Loucy (cell line): ENCODE measurements around the gene ALG12.
A peak's percentile ranks its signal among the peaks of the same experiment; 100 is the strongest.

ENCODE experiments used
- H2AFZ ChIP-seq: fragments of 200-600 bp; sonication (generic); 2 replicates; pipeline ENCODE4 v1.6.0; 2016; ENCODE audit warnings: antibody characterized with exemption, mild to moderate bottlenecking, low read length, moderate library complexity
- H3F3A ChIP-seq: fragments of 200-600 bp; 2 replicates; pipeline ENCODE4 v1.6.0; 2016; ENCODE audit warnings: antibody characterized with exemption, low read depth, mild to moderate bottlenecking
- H3K27me3 ChIP-seq: fragments of 200-600 bp; sonication (generic); 2 replicates; pipeline ENCODE4 v1.6.1; 2014; ENCODE audit warnings: low read length, mild to moderate bottlenecking; ENCODE audit not compliant: insufficient read depth, poor library complexity, severe bottlenecking
- H3K36me3 ChIP-seq: fragments of 200-600 bp; sonication (generic); 2 replicates; pipeline ENCODE4 v1.6.1; 2016; ENCODE audit warnings: low read length; ENCODE audit not compliant: insufficient read depth
- H3K4me1 ChIP-seq: fragments of 200-600 bp; sonication (generic); 2 replicates; pipeline ENCODE4 v1.5.1; 2014; ENCODE audit warnings: low read length, mild to moderate bottlenecking; ENCODE audit not compliant: insufficient read depth, poor library complexity, severe bottlenecking
- H3K4me2 ChIP-seq: fragments of 200-600 bp; sonication (generic); 2 replicates; pipeline ENCODE4 v1.6.0; 2014; ENCODE audit warnings: antibody characterized with exemption, low read length, low read depth, mild to moderate bottlenecking; ENCODE audit not compliant: poor library complexity, severe bottlenecking
- H3K4me3 ChIP-seq: fragments of 200-600 bp; sonication (generic); 2 replicates; pipeline ENCODE4 v1.5.1; 2014; ENCODE audit warnings: low read length, mild to moderate bottlenecking, mixed read lengths; ENCODE audit not compliant: poor library complexity, severe bottlenecking
- H3K79me2 ChIP-seq: fragments of 200-600 bp; sonication (generic); 2 replicates; pipeline ENCODE4 v1.6.1; 2014; ENCODE audit warnings: low read length; ENCODE audit not compliant: insufficient read depth
- H3K9ac ChIP-seq: fragments of 200-600 bp; sonication (generic); 2 replicates; pipeline ENCODE4 v1.6.0; 2014; ENCODE audit warnings: mild to moderate bottlenecking, low read depth, low read length, moderate library complexity; ENCODE audit not compliant: poor library complexity, severe bottlenecking
- H3K9me2 ChIP-seq: fragments of 200-600 bp; sonication (generic); replicated peaks from 2 replicates; pipeline ENCODE4 v1.6.1; 2016; ENCODE audit warnings: low read depth, low read length, mixed read lengths
- H3K9me3 ChIP-seq: fragments of 200-600 bp; sonication (generic); 2 replicates; pipeline ENCODE4 v1.6.1; 2014; ENCODE audit warnings: mild to moderate bottlenecking, antibody characterized with exemption, low read length, low read depth; ENCODE audit not compliant: insufficient read depth
- H4K20me1 ChIP-seq: fragments of 200-600 bp; sonication (generic); 2 replicates; pipeline ENCODE4 v1.6.0; 2014; ENCODE audit warnings: antibody characterized with exemption, low read length, mild to moderate bottlenecking; ENCODE audit not compliant: insufficient read depth, poor library complexity, severe bottlenecking
- EZH2phosphoT487 ChIP-seq: fragments of 200-600 bp; IDR thresholded peaks from 2 replicates; pipeline ENCODE4 v1.6.1; 2018; ENCODE audit warnings: antibody characterized with exemption, mild to moderate bottlenecking, moderate library complexity, borderline replicate concordance
- TF ChIP-seq, protein P1 (sequence below): fragments of 200-600 bp; sonication (generic); conservative IDR thresholded peaks from 2 replicates; pipeline ENCODE4 v1.5.1; 2014; ENCODE audit warnings: mild to moderate bottlenecking, antibody characterized with exemption, low read length

Gene ALG12

DNA sequence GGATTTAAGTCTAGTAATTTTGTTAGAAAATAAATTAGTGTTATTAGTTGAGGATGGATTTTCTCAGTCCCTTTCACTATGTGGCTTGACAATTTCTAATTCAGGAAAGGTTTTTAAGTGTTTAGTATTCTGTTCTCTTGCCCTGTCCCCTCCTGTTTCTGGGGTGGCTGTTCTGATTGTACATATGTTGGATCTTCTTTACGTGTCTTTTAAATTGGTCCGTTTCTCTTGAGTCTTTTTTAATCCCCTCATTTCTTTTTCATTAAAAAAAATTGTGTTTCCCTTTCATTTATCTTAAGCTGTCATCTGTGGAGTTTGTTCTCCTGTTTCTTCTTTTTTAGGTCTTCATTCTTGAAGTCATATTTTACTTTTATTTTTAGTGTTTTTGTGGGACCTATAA is 52.1 kb downstream of the ALG12 start:
- H3K27me3 ChIP-seq = no peaks in the 10 kb centered on the region
- no peaks in the 10 kb centered on the region for H3K36me3 ChIP-seq
- H3K4me1 ChIP-seq = peaks cover 79% of the 10 kb centered on the region
- H3K4me3 ChIP-seq = peak overlapping the region; percentile 70
- peak overlapping the region; percentile 76 for H3K4me2 ChIP-seq
- H3K9me2 ChIP-seq = no peaks in the 10 kb centered on the region
- H3K9ac ChIP-seq = peak overlapping the region; percentile 31
- no peak overlapping the region for H2AFZ ChIP-seq
- H4K20me1 ChIP-seq = peaks cover 73% of the 10 kb centered on the region
- TF ChIP-seq EZH2phosphoT487 = no peak
- TF ChIP-seq, protein P1, sequence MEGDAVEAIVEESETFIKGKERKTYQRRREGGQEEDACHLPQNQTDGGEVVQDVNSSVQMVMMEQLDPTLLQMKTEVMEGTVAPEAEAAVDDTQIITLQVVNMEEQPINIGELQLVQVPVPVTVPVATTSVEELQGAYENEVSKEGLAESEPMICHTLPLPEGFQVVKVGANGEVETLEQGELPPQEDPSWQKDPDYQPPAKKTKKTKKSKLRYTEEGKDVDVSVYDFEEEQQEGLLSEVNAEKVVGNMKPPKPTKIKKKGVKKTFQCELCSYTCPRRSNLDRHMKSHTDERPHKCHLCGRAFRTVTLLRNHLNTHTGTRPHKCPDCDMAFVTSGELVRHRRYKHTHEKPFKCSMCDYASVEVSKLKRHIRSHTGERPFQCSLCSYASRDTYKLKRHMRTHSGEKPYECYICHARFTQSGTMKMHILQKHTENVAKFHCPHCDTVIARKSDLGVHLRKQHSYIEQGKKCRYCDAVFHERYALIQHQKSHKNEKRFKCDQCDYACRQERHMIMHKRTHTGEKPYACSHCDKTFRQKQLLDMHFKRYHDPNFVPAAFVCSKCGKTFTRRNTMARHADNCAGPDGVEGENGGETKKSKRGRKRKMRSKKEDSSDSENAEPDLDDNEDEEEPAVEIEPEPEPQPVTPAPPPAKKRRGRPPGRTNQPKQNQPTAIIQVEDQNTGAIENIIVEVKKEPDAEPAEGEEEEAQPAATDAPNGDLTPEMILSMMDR = no peak
- peaks cover 4% of the 10 kb centered on the region; the same call in 1 of the 2 replicates for H3K9me3 ChIP-seq
- H3K79me2 ChIP-seq = peaks cover 98% of the 10 kb centered on the region
- H3F3A ChIP-seq = peaks cover 21% of the 10 kb centered on the region

DNA sequence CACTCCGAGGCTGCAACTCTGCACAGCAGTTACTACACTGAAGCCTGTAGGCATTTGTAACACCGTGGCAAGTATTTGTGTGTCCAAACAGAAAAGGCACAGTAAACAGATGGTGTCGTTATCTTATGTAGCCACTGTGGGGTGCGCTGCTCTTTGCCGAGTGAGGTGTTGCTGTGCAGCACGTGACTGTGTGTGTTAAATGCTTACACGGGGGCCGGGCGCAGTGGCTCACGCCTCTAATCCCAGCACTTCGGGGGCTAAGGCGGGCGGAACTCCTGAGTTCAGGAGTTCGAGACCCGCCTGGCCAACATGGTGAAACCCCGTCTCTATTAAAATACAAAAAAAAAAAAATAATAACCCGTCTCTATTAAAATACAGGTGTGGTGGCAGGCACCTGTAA is 53.1 kb downstream of the ALG12 start:
- H3F3A ChIP-seq = peaks cover 16% of the 10 kb centered on the region
- no peaks in the 10 kb centered on the region for H3K9me2 ChIP-seq
- H3K36me3 ChIP-seq = no peaks in the 10 kb centered on the region
- H3K4me2 ChIP-seq = peak overlapping the region; percentile 76
- H3K4me1 ChIP-seq = peaks cover 69% of the 10 kb centered on the region
- H4K20me1 ChIP-seq = peaks cover 78% of the 10 kb centered on the region
- H3K9me3 ChIP-seq = peaks cover 4% of the 10 kb centered on the region; the same call in 1 of the 2 replicates
- H3K4me3 ChIP-seq = no peak overlapping the region
- no peak overlapping the region for H3K9ac ChIP-seq
- H3K79me2 ChIP-seq = peaks cover 99% of the 10 kb centered on the region
- H2AFZ ChIP-seq = no peak overlapping the region
- TF ChIP-seq, protein P1 = no peak
- TF ChIP-seq EZH2phosphoT487 = no peak
- no peaks in the 10 kb centered on the region for H3K27me3 ChIP-seq

DNA sequence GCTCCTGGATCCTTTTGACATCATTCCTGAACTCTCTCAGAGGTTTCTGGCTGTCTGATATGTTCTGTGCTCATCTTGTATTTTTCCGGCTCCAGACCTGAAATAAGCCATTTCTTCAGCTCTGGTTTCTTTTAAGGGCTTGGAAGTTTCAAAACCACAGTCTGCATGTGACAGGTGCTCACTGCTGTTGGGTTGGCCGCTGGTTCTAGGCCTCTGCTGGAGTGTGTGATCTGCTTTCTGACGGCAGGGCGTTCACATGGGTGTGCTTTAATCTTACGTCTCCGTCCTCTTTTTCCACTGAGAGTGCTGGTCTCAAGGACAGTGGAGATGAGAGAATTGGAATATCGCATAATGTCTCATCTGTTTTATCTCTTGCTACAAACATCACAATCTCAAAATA is 54.3 kb downstream of the ALG12 start:
- H2AFZ ChIP-seq = no peak overlapping the region
- peaks cover 99% of the 10 kb centered on the region for H3K79me2 ChIP-seq
- no peak overlapping the region for H3K9ac ChIP-seq
- H3K36me3 ChIP-seq = no peaks in the 10 kb centered on the region
- TF ChIP-seq, protein P1 = no peak
- no peak for TF ChIP-seq EZH2phosphoT487
- H3K9me2 ChIP-seq = no peaks in the 10 kb centered on the region
- peak overlapping the region; percentile 55 for H3K4me2 ChIP-seq
- H3K27me3 ChIP-seq = no peaks in the 10 kb centered on the region
- H3K9me3 ChIP-seq = no peaks in the 10 kb centered on the region
- H3F3A ChIP-seq = peaks cover 12% of the 10 kb centered on the region
- peaks cover 85% of the 10 kb centered on the region for H4K20me1 ChIP-seq
- H3K4me3 ChIP-seq = peak overlapping the region; percentile 32
- H3K4me1 ChIP-seq = peaks cover 63% of the 10 kb centered on the region
